Panc1 (cell line): ENCODE measurements around the gene COQ10A.
"Not testable (repeated sequence)": the region's sequence is repeated elsewhere in the genome, so short reads cannot be mapped to it uniquely, and the experiment has no call there.

Experiments
- CTCF ChIP-seq: fragments of 450-650 bp; IDR thresholded peaks from 2 replicates; pipeline ENCODE4 v1.5.1; 2017; ENCODE audit warnings: mild to moderate bottlenecking
- POLR2AphosphoS5 ChIP-seq: IDR thresholded peaks from 2 replicates; pipeline ENCODE4 v1.6.1; 2012; ENCODE audit warnings: mild to moderate bottlenecking, low read depth, low read length, moderate library complexity
- SIN3A ChIP-seq: IDR thresholded peaks from 2 replicates; pipeline ENCODE4 v1.6.1; 2012; ENCODE audit warnings: low read depth, mild to moderate bottlenecking, low read length, moderate library complexity, borderline replicate concordance; ENCODE audit not compliant: insufficient read depth

GRCh38 chr12:56262955-56263354 is 3.8 kb upstream of the COQ10A start:
- peak; percentile 62 for TF ChIP-seq CTCF
- not testable (repeated sequence) for TF ChIP-seq POLR2AphosphoS5, SIN3A
